ENCODE results near the gene RAB7B. TPM values are rescaled to one million over a fixed set of nuclear protein-coding genes. Genes with fewer than 3 reads are reported as not detected.

The RAB7B gene
- total and polyA plus RNA-seq, 9 of the 15 experiments (the other 6 are each of a cell fraction or from before 2014, with no cell fraction given): 0.03 to 0.29 (median 0.07) TPM; not detected in 4

DNA sequence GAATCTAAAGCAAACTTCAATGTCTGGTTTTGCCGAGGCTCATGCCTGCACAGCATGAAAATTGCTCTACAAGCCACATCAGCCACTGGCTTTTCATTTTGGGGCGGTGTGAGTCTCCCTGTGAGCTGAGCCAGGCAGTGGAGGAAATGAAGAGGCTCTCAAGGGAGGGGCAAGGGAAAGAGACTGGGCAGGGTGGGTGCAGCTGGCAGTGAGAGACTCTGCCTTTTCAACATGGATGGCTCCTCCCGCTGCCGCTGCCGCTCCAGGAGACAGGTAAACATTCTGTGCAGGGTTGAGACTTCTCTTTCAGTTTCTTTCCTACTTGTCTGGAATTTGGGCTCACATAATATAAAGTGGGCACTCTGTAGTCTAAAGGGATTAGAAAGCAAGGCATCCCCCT lies 31.8 kb upstream of the RAB7B start:
- Histone ChIP-seq H3K4me2 (ENCODE audit: insufficient read depth, low read length) (no peak overlapping the region), H3K79me2 (ENCODE audit: control insufficient read depth, insufficient read depth, low read length) (no peaks in the 10 kb centered on the region), H3K27ac (ENCODE audit: extremely low read depth, low read depth, low read length) (no peak overlapping the region), H3K9me3 (replicated peaks; ENCODE audit: control insufficient read depth, insufficient read depth, low read depth, low read length) (no peaks in the 10 kb centered on the region), H3K9ac (ENCODE audit: insufficient read depth in 1 of 2, low read depth in 2 of 2, low read length in 2 of 2) (no peak overlapping the region), H3K36me3 (ENCODE audit: control insufficient read depth, insufficient read depth, low read length) (no peaks in the 10 kb centered on the region), H2AFZ (ENCODE audit: low read depth, low read length) (no peak overlapping the region), H3K27me3 (ENCODE audit: control insufficient read depth in 2 of 2, insufficient read depth in 2 of 2, low read length in 2 of 2) (peaks cover 29 to 44% of the 10 kb centered on the region in 2 experiments; a peak in 4 of 5 replicates), H4K20me1 (replicated peaks; ENCODE audit: control insufficient read depth, insufficient read depth, low read length) (no peaks in the 10 kb centered on the region), H3K4me3 (no peak overlapping the region), H3K9me1 (ENCODE audit: control insufficient read depth, insufficient read depth, low read length) (no peaks in the 10 kb centered on the region), H3K4me1 (replicated peaks in 1 of 2; ENCODE audit: control insufficient read depth in 2 of 2, insufficient read depth in 2 of 2, low read length in 2 of 2) (no peaks in the 10 kb centered on the region)
- TF ChIP-seq GABPA (tag; conservative IDR thresholded peaks at IDR 0.05; ENCODE audit: low read depth): no peak
- TF ChIP-seq LCOR (CRISPR knock-in tag; IDR thresholded peaks at IDR 0.05): no peak
- TF ChIP-seq XRCC5 (IDR thresholded peaks at IDR 0.05; ENCODE audit: low read depth, low read length): no peak
- TF ChIP-seq, protein P1, sequence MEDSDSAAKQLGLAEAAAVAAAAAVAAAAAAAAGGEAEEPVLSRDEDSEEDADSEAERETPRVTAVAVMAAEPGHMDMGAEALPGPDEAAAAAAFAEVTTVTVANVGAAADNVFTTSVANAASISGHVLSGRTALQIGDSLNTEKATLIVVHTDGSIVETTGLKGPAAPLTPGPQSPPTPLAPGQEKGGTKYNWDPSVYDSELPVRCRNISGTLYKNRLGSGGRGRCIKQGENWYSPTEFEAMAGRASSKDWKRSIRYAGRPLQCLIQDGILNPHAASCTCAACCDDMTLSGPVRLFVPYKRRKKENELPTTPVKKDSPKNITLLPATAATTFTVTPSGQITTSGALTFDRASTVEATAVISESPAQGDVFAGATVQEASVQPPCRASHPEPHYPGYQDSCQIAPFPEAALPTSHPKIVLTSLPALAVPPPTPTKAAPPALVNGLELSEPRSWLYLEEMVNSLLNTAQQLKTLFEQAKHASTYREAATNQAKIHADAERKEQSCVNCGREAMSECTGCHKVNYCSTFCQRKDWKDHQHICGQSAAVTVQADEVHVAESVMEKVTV (CRISPR knock-in tag; IDR thresholded peaks at IDR 0.05): no peak
- TF ChIP-seq, protein P2, sequence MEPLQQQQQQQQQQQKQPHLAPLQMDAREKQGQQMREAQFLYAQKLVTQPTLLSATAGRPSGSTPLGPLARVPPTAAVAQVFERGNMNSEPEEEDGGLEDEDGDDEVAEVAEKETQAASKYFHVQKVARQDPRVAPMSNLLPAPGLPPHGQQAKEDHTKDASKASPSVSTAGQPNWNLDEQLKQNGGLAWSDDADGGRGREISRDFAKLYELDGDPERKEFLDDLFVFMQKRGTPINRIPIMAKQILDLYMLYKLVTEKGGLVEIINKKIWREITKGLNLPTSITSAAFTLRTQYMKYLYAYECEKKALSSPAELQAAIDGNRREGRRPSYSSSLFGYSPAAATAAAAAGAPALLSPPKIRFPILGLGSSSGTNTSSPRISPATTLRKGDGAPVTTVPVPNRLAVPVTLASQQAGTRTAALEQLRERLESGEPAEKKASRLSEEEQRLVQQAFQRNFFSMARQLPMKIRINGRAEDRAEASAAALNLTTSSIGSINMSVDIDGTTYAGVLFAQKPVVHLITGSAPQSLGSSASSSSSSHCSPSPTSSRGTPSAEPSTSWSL (CRISPR knock-in tag; IDR thresholded peaks at IDR 0.05; ENCODE audit: borderline replicate concordance): no peak
- no peak for TF ChIP-seq RAD51 (IDR thresholded peaks at IDR 0.05; ENCODE audit: borderline replicate concordance, low read depth)
- TF ChIP-seq ZC3H8 (IDR thresholded peaks at IDR 0.05): no peak
- TF ChIP-seq, protein P3, sequence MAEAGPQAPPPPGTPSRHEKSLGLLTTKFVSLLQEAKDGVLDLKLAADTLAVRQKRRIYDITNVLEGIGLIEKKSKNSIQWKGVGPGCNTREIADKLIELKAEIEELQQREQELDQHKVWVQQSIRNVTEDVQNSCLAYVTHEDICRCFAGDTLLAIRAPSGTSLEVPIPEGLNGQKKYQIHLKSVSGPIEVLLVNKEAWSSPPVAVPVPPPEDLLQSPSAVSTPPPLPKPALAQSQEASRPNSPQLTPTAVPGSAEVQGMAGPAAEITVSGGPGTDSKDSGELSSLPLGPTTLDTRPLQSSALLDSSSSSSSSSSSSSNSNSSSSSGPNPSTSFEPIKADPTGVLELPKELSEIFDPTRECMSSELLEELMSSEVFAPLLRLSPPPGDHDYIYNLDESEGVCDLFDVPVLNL (CRISPR knock-in tag; IDR thresholded peaks at IDR 0.05; ENCODE audit: low read depth): no peak
- FAIRE-seq: no peak
- no peak for ATAC-seq
- DNase-seq (ENCODE audit: extremely low read depth in 1 of 4, low spot score in 3 of 4): no peak
- ChIA-PET CTCF (ENCODE audit: low intra/inter-chr PET ratio) (no interaction called here), POLR2A (interaction anchor here (0.9 kb wide), 1 partner anchor 17 kb away, joined by 3 read pairs; no protein-coding TSS in a partner anchor)
- intact Hi-C loops (cut with micrococcal nuclease): no loop called here
- no TSS peak for BruUV-seq (replicated peaks)
- 1% methylated on average over 5 of the region's 5 CpGs for WGBS (ENCODE audit: insufficient coverage, low coverage, missing lambda C conversion rate)
- in situ Hi-C loops (cut with MboI): no loop called here
